Loucy (cell line): ENCODE data around the gene CABP2.
A peak's percentile ranks its signal among the peaks of the same experiment; 100 is the strongest.

Experiments used
- H2AFZ ChIP-seq: fragments of 200-600 bp; sonication (generic); 2 replicates; pipeline ENCODE4 v1.6.0; 2016; ENCODE audit warnings: antibody characterized with exemption, mild to moderate bottlenecking, low read length, moderate library complexity
- H3F3A ChIP-seq: fragments of 200-600 bp; 2 replicates; pipeline ENCODE4 v1.6.0; 2016; ENCODE audit warnings: antibody characterized with exemption, low read depth, mild to moderate bottlenecking
- H3K27me3 ChIP-seq: fragments of 200-600 bp; sonication (generic); 2 replicates; pipeline ENCODE4 v1.6.1; 2014; ENCODE audit warnings: low read length, mild to moderate bottlenecking; ENCODE audit not compliant: insufficient read depth, poor library complexity, severe bottlenecking
- H3K36me3 ChIP-seq: fragments of 200-600 bp; sonication (generic); 2 replicates; pipeline ENCODE4 v1.6.1; 2016; ENCODE audit warnings: low read length; ENCODE audit not compliant: insufficient read depth
- H3K4me1 ChIP-seq: fragments of 200-600 bp; sonication (generic); 2 replicates; pipeline ENCODE4 v1.5.1; 2014; ENCODE audit warnings: low read length, mild to moderate bottlenecking; ENCODE audit not compliant: insufficient read depth, poor library complexity, severe bottlenecking
- H3K4me2 ChIP-seq: fragments of 200-600 bp; sonication (generic); 2 replicates; pipeline ENCODE4 v1.6.0; 2014; ENCODE audit warnings: antibody characterized with exemption, low read length, low read depth, mild to moderate bottlenecking; ENCODE audit not compliant: poor library complexity, severe bottlenecking
- H3K4me3 ChIP-seq: fragments of 200-600 bp; sonication (generic); 2 replicates; pipeline ENCODE4 v1.5.1; 2014; ENCODE audit warnings: low read length, mild to moderate bottlenecking, mixed read lengths; ENCODE audit not compliant: poor library complexity, severe bottlenecking
- H3K79me2 ChIP-seq: fragments of 200-600 bp; sonication (generic); 2 replicates; pipeline ENCODE4 v1.6.1; 2014; ENCODE audit warnings: low read length; ENCODE audit not compliant: insufficient read depth
- H3K9ac ChIP-seq: fragments of 200-600 bp; sonication (generic); 2 replicates; pipeline ENCODE4 v1.6.0; 2014; ENCODE audit warnings: mild to moderate bottlenecking, low read depth, low read length, moderate library complexity; ENCODE audit not compliant: poor library complexity, severe bottlenecking
- H3K9me2 ChIP-seq: fragments of 200-600 bp; sonication (generic); replicated peaks from 2 replicates; pipeline ENCODE4 v1.6.1; 2016; ENCODE audit warnings: low read depth, low read length, mixed read lengths
- H3K9me3 ChIP-seq: fragments of 200-600 bp; sonication (generic); 2 replicates; pipeline ENCODE4 v1.6.1; 2014; ENCODE audit warnings: mild to moderate bottlenecking, antibody characterized with exemption, low read length, low read depth; ENCODE audit not compliant: insufficient read depth
- H4K20me1 ChIP-seq: fragments of 200-600 bp; sonication (generic); 2 replicates; pipeline ENCODE4 v1.6.0; 2014; ENCODE audit warnings: antibody characterized with exemption, low read length, mild to moderate bottlenecking; ENCODE audit not compliant: insufficient read depth, poor library complexity, severe bottlenecking
- EZH2phosphoT487 ChIP-seq: fragments of 200-600 bp; IDR thresholded peaks from 2 replicates; pipeline ENCODE4 v1.6.1; 2018; ENCODE audit warnings: antibody characterized with exemption, mild to moderate bottlenecking, moderate library complexity, borderline replicate concordance
- TF ChIP-seq, protein P1 (sequence below): fragments of 200-600 bp; sonication (generic); conservative IDR thresholded peaks from 2 replicates; pipeline ENCODE4 v1.5.1; 2014; ENCODE audit warnings: mild to moderate bottlenecking, antibody characterized with exemption, low read length

The CABP2 gene

DNA sequence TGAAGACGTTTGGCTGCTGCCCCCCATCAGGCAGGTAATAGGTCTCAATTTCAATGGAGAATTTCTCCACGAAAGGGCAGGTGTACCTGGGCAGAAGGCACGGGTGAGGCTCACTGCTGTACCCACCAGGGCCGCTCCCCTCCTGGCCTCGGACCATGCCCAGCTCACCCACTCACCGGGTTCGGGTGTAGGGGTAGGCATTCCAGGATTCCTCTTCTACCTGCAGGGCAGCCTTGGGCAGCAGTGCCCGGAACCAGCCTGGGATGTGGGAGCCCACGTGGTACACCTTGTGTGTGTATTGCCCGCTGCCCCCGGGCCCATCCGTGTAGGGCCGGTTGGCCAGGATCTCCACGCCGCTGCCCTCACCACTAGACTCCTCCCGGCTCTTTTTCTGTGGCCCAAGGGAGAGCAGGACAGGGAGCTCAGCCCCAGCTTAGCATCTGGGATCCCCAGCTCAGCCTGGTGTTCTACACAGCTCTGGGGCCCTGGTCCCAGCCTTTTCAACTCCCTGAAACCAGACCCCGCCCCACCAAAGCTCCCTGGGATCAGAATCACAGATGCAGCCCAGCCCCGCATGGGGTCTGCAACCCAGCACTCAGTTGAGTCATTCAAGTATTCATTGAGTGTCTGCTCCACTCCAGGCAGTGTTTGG, 20.8 kb downstream of the CABP2 start:
- Histone ChIP-seq H3K79me2 (peaks cover 34% of the 10 kb centered on the region), H3K4me1 (peaks cover 44% of the 10 kb centered on the region), H3K9ac (no peak overlapping the region), H3F3A (peaks cover 6% of the 10 kb centered on the region), H3K4me2 (no peak overlapping the region), H3K4me3 (no peak overlapping the region), H3K27me3 (no peaks in the 10 kb centered on the region), H3K9me2 (no peaks in the 10 kb centered on the region), H3K9me3 (no peaks in the 10 kb centered on the region), H4K20me1 (peaks cover 28% of the 10 kb centered on the region), H2AFZ (no peak overlapping the region), H3K36me3 (peaks cover 4% of the 10 kb centered on the region; the same call in 1 of the 2 replicates)
- no peak for TF ChIP-seq EZH2phosphoT487
- TF ChIP-seq, protein P1, sequence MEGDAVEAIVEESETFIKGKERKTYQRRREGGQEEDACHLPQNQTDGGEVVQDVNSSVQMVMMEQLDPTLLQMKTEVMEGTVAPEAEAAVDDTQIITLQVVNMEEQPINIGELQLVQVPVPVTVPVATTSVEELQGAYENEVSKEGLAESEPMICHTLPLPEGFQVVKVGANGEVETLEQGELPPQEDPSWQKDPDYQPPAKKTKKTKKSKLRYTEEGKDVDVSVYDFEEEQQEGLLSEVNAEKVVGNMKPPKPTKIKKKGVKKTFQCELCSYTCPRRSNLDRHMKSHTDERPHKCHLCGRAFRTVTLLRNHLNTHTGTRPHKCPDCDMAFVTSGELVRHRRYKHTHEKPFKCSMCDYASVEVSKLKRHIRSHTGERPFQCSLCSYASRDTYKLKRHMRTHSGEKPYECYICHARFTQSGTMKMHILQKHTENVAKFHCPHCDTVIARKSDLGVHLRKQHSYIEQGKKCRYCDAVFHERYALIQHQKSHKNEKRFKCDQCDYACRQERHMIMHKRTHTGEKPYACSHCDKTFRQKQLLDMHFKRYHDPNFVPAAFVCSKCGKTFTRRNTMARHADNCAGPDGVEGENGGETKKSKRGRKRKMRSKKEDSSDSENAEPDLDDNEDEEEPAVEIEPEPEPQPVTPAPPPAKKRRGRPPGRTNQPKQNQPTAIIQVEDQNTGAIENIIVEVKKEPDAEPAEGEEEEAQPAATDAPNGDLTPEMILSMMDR = no peak

DNA sequence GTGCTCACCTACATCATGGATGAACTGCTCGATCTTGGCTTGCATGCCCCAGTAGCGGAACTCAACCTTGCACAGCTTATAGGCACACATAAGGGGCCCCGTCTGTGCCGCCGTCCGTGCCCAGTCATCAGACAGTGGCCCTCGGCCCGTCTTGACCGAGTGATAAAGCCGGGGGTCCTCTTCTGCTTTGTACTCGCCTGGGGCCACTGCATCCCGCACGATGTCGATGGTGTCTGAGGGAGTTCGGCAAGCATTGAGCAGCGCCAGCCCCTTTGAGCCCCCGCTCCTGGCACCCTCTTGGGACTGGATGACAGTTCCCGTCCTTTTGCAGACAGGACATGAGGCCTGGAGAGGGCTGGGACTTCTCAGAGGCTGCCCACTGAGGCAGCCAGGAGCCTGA, 21.4 kb downstream of the CABP2 start:
- Histone ChIP-seq H3K9me2 (no peaks in the 10 kb centered on the region), H3K4me1 (peaks cover 39% of the 10 kb centered on the region), H2AFZ (no peak overlapping the region), H3K36me3 (peaks cover 4% of the 10 kb centered on the region; the same call in 1 of the 2 replicates), H3K9ac (no peak overlapping the region), H3K27me3 (no peaks in the 10 kb centered on the region), H3K79me2 (peaks cover 28% of the 10 kb centered on the region), H3K9me3 (no peaks in the 10 kb centered on the region), H3F3A (peaks cover 6% of the 10 kb centered on the region), H3K4me3 (no peak overlapping the region), H3K4me2 (no peak overlapping the region), H4K20me1 (peaks cover 22% of the 10 kb centered on the region)
- TF ChIP-seq, protein P1 = no peak
- no peak for TF ChIP-seq EZH2phosphoT487

DNA sequence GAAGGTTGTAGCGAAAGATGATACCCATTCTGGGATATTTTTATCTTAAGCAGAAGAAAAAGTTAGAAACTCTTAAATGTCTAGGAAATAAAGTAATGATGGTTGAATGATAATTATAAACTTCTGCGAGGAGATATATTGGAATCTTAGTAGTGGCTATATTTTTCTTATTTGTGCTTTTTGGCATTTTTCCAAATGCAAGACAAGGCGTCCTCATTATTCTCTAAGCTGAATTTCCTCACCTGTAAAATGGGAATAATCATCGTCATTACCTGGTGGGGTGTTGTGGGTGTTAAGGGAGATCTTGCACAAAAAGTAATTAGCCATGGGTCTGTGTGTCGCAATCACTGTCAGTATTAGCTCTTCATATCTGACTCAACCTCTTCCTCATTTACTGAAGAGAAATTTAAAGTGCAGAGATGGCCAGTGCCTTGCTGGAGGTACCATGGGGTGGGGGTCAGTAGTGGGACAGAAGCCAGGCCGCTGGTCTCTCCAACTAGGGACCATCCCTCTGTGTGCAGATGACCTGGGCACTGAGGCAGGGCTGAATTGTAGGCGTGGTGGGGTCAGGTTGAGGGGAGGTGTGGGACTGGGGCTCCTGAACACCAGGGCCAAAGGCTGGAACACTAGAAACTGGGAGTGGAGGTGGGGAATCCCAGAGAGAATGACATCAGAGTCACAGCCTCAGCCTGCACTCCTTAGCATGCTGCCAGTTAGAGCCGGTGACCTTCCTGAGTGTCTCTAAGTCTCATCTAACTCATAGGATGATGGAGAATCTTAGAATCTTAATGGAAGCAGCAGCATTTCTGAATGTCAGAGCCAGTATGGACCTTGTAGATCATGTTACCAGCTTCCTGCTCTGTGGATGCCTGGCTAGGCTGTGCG, 22.2 kb downstream of the CABP2 start:
- no peaks in the 10 kb centered on the region for H3K27me3 ChIP-seq
- H3K9ac ChIP-seq = peak overlapping the region; percentile 46
- peaks cover 6% of the 10 kb centered on the region for H3F3A ChIP-seq
- peaks cover 16% of the 10 kb centered on the region for H4K20me1 ChIP-seq
- TF ChIP-seq, protein P1 = no peak
- no peaks in the 10 kb centered on the region for H3K9me2 ChIP-seq
- peaks cover 4% of the 10 kb centered on the region; the same call in 1 of the 2 replicates for H3K36me3 ChIP-seq
- no peak overlapping the region for H2AFZ ChIP-seq
- H3K4me2 ChIP-seq = peak overlapping the region; percentile 53
- no peak overlapping the region for H3K4me3 ChIP-seq
- H3K4me1 ChIP-seq = peaks cover 32% of the 10 kb centered on the region
- no peaks in the 10 kb centered on the region for H3K9me3 ChIP-seq
- H3K79me2 ChIP-seq = peaks cover 23% of the 10 kb centered on the region
